HG03558 (cell line): ENCODE measurements around the gene ZNF622.
"Not testable (repeated sequence)": the region's sequence is repeated elsewhere in the genome, so short reads cannot be mapped to it uniquely, and the experiment has no call there.

Experiments
- ATAC-seq: cut with Tn5 transposase; IDR thresholded peaks from one replicate; pipeline ENCODE4 v1.9.1; 2021; ENCODE audit warnings: moderate number of reproducible peaks; ENCODE audit not compliant: unreplicated experiment; ENCODE audit errors: extremely low read depth

The ZNF622 gene

DNA sequence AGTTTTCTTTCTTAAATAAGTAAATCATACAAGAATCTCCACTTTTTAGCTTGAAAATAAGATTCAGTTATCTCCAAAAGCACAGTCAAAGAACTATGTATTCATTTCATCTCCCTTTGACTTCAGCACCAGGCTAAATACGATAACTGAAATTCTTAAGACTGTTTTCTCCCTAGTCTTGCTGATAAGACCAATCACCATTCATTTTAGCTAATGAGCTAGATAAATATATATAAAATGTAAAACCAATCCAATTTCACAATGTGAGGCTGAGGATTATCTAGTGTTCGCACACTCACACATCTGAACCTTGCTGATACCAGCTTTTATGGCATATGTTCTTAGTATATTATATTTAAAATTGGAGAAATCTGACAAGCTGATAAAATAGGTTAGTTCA lies 17.3 kb upstream of the ZNF622 start:
- no peak for ATAC-seq

DNA sequence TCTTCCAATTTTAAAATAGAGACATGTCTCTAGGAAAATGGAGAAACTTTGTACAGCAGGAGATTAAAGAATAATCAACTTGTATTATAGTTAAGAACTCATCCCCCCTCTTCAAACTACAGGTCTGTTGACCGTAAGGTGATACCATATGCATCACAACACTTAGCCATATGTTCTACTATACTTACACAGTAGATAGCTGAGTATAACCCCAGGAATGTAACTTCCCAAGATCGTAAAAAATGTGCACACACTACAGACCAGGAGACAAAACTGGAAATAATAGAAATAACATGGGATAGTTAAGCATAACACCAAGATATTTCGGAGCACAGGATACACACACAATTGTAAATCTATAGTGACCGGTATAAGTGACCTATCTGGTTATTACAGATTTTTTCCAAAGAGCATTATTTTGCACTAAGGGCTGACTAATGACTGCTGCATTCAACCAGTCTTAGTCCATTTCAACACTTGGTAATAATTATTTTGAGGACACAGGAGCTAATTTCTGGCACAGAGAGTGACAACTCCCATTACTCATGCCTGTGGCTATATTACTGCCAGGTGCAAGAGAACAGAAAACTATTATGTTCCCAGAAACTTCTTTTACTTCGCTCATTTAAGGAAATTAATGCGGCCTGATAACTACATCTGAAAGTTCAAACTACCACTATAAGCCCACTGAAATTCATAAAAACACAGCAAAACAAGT lies 15.4 kb upstream of the ZNF622 start:
- ATAC-seq: no peak

DNA sequence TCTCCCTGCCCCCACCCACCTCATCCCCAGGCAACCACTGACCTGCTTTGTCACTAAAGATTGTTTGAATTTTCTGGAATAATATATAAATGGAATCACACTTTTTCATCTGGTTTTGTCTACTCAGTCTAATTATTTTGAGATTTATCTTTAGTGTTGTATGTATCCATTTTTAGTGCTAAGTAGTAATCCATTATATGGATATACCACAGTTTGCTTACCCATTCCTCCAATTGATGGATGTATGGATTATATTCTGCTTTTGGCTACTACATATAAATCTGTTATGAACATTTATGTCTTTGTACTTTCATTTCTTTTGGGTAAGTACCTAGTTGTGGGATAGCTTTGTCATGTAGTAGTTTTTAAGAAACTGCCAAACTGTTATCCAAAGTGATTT lies 14.5 kb upstream of the ZNF622 start:
- no peak for ATAC-seq

DNA sequence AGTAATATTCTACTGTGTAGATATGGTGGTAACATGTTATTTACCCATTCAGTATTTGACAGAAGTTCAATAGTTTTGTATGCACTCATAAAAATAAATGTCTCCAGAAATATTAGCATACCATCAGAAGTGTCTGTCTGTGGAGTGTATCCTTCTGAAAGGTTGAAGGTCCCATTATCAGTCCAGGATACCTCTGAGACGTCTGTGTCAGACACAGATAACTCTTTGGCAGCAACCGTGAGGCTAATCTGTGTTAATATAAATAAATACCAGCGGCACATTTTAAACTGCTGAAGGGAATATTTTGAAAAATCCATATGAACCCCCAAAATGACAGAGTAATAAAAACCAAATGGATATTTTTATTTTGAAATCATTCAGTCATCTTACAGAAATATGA lies 11.9 kb upstream of the ZNF622 start:
- no peak for ATAC-seq

DNA sequence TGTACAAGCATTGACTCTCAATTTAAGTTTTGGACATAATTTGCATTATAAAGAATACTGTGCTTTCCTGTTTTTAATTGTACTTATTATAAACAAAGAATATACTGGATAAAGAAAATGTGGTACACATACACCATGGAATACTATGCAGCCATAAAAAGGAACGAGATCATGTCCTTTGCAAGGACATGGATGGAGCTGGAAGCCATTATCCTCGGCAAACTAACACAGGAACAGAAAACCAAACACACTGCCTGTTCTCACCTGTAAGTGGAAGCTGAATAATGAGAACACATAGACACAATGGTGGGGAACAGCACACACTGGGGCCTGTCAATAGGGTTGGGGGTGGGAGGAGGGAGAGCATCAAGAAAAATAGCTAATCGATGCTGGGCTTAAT lies 10.8 kb upstream of the ZNF622 start:
- ATAC-seq: not testable (repeated sequence)

DNA sequence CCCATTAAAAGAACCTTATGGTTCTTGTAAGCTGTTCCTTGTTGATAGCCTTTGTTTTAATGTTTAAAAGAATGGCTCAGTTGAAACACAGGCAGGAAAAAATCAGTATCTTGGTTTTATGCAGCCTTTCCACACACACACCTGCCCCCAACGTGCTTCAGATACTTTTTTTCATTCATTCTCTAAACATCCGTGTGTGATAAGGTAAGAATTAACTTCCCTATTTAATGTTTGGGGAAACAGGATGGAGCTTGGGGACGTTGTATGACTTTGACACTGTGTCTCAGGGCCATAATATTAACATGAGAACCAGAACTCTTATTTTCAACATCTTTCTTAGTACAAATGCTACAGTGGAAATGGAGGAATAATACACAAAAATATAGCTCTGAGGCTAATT lies 5.8 kb upstream of the ZNF622 start:
- ATAC-seq: no peak

DNA sequence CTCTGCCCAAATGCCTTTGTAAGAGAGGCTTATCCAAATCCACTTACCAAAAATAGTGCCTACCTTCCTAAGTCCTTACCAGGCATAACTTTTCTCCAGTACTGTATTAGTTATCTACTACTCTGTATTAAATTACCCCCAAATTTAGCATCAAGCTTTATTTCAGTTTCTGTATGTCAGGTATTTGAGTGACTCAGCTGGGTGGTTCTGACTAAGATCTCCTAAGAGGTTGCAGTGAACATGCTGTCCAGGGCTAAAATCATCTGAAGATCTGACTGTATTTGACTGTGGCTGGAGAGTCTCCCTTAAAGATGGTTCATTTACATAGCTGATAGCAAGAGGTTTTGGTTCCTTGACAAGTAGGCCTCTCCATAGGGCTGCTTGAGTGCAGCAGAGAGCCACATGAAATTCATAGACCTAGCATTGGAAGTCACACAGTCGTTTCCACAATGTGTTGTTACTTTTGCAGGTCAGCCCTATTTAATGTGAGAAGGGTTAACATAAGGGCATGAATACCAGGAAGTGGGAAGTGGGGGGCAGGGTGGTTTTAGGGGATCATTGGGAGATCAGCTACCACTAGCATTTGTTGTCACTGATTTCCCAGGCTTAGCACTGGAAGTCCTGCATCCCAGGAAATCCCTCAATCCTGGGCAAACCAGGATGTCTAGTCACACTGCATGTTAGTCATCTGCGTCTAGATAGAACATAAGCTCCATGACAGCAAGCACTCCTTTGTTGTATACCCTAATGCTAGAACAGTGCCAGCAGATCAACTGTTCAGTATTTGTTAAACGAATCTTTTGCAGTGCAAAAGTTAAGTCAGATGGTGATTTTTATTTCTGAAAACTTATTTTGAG lies 2.0 kb upstream of the ZNF622 start:
- peak; percentile 77 for ATAC-seq

DNA sequence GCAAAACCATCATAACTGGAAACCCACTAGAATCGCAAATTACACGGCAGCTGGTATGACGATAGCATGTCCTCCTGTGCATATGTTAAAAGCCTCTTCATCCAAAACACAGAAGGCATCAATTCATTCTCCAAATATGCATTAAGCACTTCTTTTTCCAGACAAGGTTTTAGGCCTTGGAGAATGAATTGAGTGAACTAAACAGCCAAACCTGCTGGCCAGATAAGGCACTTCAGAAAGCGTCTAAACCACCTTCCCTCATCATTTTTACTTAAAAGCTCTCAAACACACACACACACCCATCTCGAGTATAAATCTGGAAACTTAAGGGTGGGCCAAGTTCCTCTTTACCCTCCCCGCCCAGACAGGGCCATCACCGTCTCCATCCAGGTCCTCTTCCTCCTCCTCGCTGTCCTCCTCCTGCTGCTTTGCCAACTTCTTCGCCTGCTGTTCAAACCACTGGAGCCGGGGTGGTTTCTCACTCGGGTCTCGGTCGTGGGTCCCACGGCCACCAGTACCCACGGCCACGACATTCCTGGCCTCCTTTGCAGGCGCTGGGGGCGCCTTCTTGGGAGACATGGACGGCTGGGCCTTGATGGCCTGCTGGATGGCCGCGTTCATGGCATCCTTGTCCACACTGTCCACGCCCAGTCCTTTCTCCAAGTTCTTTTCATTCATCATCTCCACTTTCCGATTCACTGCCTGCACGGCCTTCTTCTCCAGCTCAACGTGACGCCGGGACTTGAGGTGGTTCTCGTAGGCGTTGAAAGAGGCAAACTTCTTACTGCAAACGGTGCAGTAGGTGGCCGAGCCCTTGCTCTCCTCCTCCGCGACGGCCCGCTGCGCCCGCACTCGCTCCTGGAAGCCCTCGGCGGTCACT lies 696 bp downstream of the ZNF622 start:
- ATAC-seq: no peak

DNA sequence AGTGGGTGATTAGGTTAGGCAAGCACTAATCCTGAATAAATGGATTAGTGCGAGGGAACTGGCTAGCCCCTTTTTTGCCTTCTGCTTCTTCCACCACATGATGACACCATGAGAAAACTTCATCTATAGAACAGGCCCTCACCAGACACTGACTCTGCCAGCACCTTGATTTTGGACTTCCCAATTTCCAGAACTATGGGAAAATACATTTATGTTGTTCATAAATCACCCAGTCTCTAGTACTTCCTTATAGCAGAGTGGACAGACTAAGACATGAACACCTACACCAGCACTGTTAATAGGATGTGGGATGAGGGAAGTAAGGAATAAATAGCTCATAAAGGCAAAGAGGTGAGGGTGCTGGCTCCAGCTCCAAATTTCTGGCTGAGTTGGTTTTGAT lies 1.4 kb downstream of the ZNF622 start:
- no peak for ATAC-seq

DNA sequence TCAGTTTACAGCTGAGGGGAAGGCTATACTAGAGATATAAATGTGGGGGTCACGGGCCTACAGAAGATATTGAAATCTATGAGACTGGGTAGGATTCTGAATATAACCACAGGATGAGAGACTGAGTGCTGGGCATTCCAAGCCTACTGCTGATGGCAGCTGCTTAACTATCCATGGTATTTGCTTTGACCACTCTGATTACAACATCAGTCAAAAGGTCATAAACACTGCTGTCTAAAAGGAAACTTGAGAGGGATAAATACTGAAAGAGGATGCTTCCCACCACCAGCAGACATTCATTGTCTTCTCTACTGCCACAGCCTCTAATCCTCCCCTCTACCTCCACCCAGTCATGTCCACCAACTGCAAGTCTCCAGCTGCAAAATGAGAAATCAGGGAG lies 3.8 kb downstream of the ZNF622 start:
- no peak for ATAC-seq

DNA sequence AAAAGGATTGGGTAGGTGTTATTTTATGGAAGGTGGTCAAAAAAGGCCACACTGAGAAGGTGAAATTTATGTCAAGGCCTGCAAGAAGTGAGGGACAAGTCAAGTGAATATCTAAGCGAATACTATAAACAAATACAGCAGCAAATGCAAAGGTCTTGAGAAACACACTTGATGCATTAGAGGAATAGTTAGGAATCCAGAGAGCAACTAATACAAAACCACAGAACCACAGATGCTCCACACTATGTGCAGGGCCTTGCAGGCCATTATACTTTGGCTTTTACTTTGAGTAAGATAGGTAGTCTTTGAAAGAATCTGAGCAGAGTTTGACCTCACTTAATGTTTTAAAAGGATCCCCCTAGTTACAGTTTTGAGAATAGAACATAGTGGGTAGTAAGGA lies 4.6 kb downstream of the ZNF622 start:
- ATAC-seq: no peak

DNA sequence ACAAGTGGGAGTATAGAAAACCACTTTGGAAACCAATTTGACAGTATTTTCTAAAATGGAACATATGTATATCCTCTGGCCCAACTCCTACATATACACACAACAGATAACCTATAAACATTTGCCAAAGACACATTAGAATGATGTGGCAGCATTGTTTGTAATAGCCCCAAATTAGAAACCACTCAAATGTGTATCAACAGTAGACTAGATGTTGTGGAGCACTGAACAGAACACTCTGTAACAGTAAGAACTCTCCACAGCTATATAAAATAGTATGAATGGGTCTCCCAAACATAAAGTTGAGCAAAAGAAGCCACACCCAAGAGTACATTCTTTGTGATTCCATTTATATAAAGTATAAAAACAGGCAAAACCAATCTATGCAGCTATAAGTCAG lies 6.1 kb downstream of the ZNF622 start:
- no peak for ATAC-seq

DNA sequence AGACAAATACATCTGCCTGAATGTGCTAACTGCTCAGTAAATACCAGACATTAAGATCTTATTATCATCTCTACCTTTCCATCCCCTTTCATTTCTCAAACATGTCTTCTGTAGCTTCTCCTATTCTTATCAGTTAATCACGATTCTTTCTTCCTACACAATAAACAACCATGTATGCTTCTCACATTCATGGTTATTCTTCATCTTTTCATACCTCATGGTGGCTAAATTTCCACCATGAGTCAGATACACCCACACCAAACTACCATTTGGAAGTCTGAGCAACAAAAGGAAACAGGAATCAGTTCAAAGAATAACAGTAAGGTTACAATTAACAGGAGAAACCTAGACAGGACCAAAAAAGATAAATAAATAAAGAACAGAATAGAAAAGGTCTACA lies 7.7 kb downstream of the ZNF622 start:
- ATAC-seq: no peak

DNA sequence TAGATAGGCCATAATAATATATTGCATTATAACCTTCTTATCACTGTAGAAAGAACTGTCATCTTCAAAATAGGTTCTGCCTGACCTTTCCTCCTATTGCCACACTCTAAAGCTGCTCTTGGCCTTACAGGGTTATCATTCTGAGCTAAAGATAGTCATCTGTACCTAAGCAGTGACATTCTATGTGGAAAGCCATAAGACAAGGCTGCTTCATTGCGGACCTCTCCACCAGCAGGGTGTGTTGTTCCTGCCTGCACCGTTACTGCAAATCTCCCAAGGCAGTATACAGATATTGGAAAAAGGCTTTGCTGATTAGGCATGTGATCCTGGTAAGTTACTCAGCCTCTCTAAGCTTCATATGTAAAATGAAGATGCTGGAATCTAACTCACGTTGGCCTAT lies 8.1 kb downstream of the ZNF622 start:
- ATAC-seq: no peak

DNA sequence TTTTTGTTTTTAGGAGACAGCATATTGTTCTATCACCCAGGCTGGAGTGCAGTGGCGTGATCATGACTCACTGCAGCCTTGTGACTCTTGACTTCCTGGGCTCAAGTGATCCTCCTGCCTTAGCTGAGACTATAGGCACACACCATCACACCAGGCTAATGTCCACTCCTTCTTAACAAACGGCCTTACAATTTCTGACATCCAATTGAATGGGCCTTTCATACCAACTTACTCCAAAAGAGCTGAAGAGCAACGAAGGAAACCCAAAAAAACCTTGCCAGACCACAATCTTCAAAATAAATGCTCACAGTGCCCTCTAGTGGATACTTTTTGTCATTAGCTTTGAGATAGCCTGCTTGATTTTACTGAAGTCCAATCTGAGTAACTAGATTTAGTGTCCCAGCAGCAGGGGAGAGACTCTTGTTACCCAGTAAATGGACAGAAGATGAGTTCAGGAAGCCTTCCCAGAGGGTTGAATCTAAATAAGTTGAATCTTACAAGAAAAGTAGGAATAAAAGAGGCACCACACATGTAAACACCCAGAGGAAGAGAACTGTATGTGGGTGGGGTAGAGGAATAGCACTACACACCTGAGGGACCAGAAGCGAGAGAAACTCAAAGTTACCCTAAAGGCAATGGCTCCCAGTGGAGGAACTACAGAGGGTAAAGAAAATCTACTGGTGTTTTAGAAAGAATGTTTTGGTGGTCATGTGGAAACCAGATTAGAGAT lies 9.3 kb downstream of the ZNF622 start:
- peak; percentile 42 for ATAC-seq

DNA sequence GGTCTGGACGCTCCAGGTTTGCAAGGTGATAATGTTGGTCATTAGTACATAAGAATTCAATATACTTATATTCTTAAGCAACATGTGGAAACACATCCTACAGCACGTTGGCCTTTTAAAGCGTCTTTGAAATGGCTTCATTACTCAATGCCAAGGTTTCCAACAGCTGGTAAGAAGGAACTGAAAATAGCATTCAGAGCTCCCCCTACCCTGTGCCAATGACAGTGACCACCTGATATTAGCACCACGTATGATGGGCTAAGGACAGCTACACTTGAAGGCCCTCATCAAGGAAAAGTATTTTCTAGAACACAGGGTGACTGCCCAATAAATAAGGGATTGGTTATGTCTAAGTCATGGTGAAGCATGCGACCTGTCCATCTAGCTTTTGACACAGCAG lies 9.9 kb downstream of the ZNF622 start:
- no peak for ATAC-seq

DNA sequence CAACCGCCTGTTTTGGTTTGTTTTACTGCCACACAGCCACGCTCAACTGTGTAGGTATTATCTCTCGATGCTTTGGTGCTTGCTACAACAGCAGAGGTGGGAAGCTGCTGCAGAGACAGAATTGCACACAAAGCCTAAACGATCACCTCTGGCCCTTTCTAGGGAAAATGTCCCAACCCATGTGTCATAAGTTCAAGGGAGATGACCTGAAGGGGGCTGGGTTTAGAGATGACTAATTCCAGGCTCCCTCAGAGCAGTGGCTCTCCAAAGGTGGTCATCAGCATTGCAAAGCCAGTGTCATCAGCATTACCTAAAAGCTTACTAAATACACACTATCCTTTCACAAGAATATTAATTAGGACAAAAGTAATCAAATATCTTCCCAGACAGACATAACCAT lies 10.9 kb downstream of the ZNF622 start:
- no peak for ATAC-seq

DNA sequence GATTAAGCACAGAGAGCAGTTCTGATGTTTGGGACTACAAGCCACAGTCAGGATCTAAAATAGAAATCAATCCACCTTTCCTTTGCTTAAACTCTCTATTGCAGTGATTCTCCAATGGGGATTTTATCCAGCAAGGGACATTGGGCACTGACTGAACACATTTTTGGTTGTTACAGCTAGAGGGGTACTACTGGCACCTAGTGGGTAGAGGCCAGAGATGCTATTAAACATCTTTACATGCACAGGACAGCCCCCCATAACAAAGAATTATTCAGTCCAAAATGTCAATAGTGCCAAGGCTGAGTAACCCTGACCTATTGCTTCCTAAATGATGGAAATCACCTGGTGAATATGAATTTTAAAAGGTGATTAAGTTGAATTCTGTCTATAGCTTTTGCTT lies 12.0 kb downstream of the ZNF622 start:
- no peak for ATAC-seq

DNA sequence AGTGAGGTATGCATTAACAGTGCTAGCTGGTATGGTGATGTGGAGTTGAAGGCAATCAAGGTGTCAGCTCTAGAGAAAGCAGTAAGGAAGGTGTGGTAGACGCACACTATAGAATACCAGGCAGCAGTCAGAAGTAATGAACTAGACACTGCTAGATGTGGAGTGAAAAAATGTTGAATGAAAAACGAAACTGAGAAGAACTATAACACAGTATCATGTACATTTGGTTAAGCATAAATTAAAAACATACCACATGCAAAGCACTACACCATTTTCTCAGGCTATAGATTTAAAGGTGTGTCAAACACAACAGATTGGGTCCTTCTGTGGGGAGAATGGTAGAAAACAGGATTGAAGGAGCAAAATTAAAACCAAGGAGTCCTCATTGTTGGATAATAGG lies 15.4 kb downstream of the ZNF622 start:
- no peak for ATAC-seq

DNA sequence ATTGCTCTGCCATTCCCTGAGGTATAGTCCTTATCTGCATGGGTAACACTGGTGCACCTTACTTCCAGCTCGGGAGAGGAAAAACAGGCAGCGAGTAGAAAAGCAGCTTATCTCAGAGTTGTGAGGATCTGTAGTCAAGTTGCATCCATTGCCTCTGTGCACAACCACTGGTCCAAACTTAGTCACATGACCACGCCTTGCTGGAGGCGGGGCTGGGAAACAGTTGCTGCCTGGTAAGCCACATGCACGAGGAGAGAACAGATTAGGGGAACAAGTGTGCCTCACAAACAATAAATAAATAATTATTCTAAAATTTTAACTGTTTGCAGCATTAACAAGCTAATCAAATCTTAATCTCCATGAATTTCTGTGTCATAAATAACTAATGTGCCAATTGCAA lies 18.6 kb downstream of the ZNF622 start:
- no peak for ATAC-seq
